Head of caudate nucleus (tissue), 42 donors: ENCODE data around the gene SERPING1.

Experiments used
- DNase-seq, 42 donors: peaks; one replicate each; pipeline versions ENCODE4 v3.0.0 to v3.0.0-alpha.2; 2020 to 2021; ENCODE audit warnings: mixed read lengths in 7 of 42
- intact Hi-C: fragments of 100-400 bp; cut with DNase I; formaldehyde crosslinking; loops from one replicate; pipeline ENCODE4 v1.15.0; 2022

Gene SERPING1

DNA sequence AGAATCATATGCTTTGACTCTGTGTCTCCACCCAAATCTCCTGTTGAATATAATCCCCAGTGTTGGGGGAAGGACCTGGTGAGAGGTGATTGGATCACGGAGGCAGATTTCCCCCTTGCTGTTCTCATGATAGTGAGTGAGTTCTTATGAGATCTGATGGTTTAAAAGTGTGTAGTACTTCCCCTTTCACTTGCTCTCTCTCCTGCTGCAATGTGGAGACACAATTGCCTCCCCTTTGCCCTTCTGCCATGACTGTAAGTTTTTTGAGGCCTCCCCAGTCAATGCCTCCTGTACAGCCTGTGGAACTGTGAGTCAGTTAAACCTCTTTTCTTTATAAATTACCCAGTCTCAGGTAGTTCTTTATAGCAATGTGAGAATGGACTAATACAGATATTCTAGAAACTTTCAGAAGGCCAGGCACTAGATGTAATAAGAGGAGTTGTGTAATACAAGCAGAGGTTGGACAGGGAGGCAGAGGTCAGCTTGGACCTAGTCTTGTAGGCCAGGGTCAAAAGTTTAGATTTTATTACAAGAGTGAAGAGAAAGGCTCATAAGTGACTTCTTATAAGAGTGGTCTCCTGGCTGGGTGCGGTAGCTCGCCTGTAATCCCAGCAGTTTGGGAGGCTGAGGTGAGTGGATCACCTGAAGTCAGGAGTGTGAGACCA, 9.3 kb upstream of the SERPING1 start:
- DNase-seq, result no peak
- intact Hi-C loops, result no loop called here

DNA sequence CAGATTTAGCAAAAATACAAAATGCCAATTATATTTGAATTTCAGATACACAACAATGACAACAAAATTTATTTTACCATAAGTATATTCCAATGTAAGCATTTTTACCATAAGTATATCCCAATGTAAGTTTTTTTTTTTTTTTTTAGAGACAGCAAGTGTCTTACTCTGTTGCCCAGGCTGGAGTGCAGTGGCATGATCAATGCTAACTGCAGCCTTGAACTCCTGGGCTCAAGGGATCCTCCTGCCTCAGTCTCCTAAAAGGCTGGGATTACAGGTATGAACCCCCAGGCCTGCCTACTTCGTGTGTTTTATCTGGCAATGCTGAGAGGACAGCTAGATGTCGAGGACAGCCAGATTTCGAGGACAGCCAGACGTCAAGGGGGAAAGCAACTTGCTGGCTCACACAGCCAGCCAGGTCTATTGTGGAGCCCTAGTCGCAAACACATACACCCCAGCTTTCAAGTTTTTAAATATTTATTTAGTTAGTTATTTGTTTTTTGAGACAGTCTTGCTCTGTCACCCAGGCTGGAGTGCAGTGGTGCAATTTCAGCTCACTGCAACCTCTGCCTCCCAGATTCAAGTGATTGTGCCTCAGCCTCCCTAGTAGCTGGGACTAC, 1.1 kb upstream of the SERPING1 start:
- intact Hi-C loops, result no loop called here
- DNase-seq, result no peak

DNA sequence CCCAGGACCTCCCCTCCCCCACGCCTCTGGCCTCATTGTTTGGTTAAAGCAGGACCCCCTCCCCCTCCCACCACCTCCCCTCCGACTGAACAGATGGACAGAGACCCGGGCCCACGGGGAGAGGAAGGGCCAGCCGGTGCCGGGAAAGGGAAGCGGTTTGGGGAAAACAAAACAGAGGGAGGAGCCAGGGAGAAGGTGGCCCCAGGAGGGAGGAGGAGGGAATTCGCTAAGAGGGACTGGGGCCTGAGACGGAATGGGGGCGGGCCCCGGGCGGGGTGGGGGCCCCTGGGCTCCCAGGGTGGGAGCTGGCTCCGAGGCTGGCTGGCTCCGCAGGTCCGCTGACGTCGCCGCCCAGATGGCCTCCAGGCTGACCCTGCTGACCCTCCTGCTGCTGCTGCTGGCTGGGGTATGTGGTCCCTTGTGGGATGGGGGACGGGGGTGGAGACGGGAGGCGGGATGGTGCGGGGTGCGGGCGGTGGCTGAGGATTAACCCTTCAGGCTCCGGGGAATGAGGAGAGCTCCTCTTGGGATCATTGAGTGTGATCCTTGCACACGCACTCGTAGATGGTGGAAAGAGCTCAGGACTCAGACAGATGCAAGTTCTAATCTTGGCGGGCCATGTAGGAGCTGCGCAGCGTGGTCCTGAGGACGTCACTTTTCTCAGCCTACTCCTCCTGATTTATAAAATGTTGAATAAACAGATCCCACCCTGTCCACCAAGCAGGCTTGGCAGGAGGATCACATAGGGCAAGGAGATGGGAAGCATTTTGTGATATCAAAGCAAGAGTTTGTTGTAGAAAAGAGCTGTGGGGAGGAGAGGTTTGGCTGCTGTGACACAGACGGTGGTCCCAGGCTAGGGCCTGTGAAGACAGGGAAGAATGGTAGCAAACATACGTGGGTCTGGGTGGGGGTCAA, 688 bp downstream of the SERPING1 start:
- peak; percentile 4 to 74 (median 42) for DNase-seq
- intact Hi-C loops, result no loop called here

DNA sequence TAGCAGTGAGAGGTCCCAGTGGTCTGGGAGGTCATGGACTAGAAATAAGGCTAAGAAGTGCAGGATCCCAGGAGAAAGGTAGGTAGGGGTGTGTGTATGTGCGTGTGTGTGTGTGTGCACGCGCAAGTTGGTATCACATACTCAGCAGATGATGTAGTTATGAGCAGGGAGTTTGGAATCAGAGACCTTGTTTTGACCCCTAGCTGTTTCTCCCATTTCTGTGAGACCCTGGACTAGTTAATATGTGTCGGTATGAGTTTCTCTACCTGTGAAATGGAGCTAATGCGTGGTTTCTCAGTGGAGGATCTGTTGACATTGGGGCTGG, 1.3 kb downstream of the SERPING1 start:
- intact Hi-C loops, result no loop called here
- DNase-seq, result no peak

DNA sequence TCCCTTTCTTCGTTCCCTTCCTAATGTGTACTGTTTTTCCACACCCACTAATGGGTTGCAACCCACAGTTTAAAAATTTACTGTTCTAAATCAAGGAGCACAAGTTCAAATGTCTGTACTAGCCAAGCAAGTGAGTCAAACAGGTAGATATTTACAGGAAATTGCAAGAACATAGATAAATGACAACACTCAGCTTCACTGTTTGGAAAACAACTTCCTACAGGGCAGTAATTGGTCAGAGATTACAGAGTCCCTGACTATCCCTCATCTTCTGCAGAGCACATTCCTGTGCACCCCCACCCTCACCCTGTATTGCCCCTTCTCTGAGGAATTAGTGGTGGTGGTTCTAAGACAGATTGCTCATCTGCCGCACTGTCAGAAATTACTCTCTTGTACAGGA, 1.9 kb downstream of the SERPING1 start:
- intact Hi-C loops, result no loop called here

DNA sequence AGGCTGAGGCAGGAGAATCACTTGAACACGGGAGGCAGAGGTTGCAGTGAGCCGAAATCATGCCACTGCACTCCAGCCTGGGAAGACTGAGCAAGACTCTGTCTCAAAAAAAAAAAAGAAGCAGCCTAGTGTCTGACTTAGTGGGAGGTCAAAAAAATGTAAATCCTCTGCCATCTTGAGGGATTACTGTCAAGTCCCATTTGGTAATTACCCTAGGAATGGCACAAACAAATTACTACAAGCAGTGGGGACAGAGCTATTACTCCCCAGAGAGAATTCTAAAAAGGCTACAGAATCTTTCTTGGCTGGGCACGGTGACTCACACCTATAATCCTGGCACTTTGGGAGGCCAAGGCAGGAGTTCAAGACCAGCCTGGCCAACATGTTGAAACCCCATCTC, 3.8 kb downstream of the SERPING1 start:
- no peak for DNase-seq
- intact Hi-C loops, result no loop called here

More for the DNA sequence above, 1.9 kb downstream of the SERPING1 start:
- no peak for DNase-seq

DNA sequence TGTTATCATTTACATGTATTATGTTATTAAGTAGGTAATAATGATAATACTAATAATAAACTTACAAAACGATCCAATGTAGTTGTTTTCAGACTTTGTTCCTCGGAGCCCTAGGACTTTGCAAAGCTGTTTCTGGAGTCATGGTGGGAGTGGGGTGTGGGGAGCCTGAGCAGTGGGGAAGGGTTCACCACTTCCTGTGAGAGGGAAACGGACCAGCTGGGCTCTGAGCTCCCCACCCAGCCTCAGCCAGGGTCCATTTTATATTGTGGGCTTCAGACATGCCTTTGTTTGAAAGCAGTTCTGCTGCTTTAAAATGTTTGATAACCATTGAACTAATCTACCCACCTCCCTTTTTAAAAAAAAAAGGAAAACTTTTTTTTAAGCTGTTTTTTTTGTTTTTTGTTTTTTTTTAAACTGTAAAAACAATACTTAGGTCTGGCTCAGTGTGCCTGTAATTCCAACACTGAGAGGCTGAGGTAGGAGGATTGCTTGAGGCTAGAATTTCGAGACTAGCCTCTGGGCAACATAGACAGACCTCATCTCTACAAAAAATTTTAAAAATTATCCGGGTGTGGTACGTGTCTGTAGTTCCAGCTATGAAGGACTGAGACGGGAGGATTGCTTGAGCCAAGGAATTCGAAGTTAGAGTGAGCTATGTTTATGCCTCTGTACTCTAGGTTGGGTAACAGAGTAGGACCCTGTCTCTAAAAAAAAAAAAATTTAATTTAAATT, 7.0 kb downstream of the SERPING1 start:
- intact Hi-C loops, result no loop called here
- no peak for DNase-seq

DNA sequence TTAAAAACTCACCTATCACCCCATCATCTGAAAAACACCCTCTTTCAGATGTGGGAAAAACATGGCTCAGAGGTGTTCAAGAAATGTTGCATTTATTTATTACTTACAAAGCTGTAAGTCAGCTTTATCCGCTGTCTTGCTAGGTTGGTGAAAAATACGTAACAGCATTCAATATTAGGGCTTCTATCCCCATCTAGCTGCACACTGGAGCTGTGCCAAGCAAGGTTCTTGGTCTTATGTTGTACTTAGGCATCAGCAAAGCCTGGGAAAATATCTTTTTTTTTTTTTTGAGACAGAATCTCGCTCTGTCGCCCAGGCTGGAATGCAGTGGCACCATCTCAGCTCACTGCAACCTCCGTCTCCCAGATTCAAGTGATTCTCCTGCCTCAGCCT, 7.5 kb downstream of the SERPING1 start:
- no peak for DNase-seq
- intact Hi-C loops, result no loop called here

DNA sequence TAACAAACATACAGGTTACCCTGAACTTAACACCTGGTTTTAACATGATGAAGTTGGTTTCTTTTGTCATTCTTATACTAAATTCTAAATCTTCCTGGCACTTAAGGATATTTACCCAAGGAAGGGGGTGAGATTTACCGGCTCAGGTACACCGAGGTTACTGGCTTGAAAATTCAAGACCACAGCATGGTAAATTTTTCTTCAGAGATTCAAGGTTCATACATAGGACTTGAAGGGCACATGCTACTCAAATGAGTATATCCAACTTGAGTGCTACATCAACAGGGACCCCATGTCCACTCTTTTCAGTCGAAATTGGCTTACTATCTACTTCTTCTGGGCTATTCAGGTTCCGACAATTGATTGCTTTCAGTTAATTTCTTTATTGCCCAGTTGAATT, 12.7 kb downstream of the SERPING1 start:
- DNase-seq, result no peak
- intact Hi-C loops, result no loop called here

DNA sequence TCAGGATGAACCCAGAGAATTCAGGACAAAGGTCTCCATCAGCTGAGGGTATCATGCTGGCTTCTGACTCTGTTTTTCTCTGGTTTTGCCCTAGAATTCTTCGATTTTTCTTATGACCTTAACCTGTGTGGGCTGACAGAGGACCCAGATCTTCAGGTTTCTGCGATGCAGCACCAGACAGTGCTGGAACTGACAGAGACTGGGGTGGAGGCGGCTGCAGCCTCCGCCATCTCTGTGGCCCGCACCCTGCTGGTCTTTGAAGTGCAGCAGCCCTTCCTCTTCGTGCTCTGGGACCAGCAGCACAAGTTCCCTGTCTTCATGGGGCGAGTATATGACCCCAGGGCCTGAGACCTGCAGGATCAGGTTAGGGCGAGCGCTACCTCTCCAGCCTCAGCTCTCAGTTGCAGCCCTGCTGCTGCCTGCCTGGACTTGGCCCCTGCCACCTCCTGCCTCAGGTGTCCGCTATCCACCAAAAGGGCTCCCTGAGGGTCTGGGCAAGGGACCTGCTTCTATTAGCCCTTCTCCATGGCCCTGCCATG, 16.8 kb downstream of the SERPING1 start:
- intact Hi-C loops, result no loop called here
- DNase-seq, result no peak

- no peak for DNase-seq
- intact Hi-C loops, result no loop called here
These were observed 17.8 kb downstream of the SERPING1 start for GRCh38 chr11:57615308-57615707.

DNA sequence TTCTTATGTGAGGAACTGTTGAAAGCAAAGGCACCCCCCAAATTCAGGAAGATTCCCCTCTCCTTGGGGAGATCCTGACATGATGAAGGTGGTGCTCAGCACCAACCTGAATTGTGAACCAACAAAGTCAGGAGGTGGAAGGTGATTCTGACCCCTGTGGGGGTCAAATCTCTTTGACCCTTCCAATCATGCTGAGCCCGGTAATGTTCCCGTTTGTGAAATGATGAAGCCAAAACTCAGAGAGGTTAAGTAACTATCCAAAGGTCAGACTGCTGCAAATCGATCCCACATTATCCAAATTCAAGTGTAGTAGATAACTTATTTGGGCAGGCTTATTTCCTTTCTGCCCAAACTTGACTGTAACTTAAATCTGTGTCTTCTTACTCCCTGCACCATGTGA, 19.1 kb downstream of the SERPING1 start:
- no peak for DNase-seq
- intact Hi-C loops, result no loop called here

- no peak for DNase-seq
These were observed 21.0 kb downstream of the SERPING1 start for GRCh38 chr11:57618438-57618837.

GRCh38 chr11:57619331-57619730, 21.8 kb downstream of the SERPING1 start:
- DNase-seq, result no peak
- intact Hi-C loops, result no loop called here

More at GRCh38 chr11:57618438-57618837, 21.0 kb downstream of the SERPING1 start:
- intact Hi-C loops, result no loop called here

DNA sequence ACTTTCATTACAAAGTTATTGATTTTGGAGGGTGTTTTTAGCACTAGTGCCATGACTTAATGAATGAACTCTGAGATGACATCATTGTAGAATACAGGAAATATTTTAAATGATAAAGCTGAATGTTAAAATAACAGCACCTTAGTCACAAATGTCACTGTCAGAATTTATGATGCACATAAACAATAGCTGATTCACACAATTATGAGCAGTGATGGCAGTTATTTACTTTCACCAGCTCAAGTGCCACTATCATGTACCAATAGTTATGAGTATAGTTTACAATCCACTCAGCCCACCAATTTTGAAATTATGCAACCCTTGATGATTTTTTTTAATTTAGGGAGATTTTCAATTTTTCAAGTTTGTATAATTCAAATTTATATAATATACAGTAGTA, 23.0 kb downstream of the SERPING1 start:
- no peak for DNase-seq
- intact Hi-C loops, result no loop called here

DNA sequence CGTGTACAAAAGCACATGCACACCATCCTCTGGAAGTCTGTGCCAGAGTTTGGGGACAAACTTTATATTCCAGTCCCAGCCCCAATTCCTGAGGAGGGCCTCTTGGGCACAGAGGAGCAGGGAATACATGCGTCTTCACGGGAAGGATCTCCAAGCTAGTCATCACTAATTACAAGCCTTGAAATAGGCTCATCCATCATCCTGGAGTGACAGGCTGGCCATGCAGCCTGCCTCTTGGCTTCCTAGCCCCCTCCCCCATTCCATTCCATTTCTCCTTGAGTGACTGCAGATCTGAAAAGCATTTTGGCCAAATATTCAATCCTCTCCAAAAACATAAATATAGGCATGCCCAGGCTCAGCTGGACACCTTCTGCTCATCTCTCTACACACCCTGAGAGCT, 24.8 kb downstream of the SERPING1 start:
- no peak for DNase-seq
- intact Hi-C loops, result no loop called here

GRCh38 chr11:57624864-57625263, 27.4 kb downstream of the SERPING1 start:
- intact Hi-C loops, result no loop called here

DNA sequence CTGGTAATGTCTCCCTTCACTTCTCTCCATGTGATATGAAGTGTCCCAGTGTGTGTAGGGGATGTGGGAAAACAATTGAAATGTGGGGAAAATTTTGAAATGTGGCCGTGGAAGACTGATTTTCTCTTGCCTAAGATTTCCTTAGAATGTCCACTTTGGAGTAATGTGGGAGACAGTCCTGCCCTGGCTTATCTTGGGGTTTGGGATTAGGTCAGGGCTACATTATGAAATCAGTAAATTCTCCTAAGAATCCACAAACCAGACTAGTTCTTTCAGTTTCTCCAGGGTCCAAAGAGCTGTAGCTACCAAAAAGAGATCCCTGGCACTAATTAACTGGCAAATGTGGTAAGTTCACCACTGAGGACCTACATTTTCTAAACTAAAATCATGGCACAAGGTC, 29.4 kb downstream of the SERPING1 start:
- no peak for DNase-seq
- intact Hi-C loops, result no loop called here

More at GRCh38 chr11:57624864-57625263, 27.4 kb downstream of the SERPING1 start:
- no peak for DNase-seq

GRCh38 chr11:57630171-57630570, 32.7 kb downstream of the SERPING1 start:
- intact Hi-C loops, result no loop called here
- no peak for DNase-seq
